ENCODE results near the gene USP47.
A peak's percentile ranks its signal among the peaks of the same experiment; 100 is the strongest.

The USP47 gene

GRCh38 chr11:11915625-11916024 lies 73.9 kb downstream of the USP47 start:
- TF ChIP-seq, protein P1, sequence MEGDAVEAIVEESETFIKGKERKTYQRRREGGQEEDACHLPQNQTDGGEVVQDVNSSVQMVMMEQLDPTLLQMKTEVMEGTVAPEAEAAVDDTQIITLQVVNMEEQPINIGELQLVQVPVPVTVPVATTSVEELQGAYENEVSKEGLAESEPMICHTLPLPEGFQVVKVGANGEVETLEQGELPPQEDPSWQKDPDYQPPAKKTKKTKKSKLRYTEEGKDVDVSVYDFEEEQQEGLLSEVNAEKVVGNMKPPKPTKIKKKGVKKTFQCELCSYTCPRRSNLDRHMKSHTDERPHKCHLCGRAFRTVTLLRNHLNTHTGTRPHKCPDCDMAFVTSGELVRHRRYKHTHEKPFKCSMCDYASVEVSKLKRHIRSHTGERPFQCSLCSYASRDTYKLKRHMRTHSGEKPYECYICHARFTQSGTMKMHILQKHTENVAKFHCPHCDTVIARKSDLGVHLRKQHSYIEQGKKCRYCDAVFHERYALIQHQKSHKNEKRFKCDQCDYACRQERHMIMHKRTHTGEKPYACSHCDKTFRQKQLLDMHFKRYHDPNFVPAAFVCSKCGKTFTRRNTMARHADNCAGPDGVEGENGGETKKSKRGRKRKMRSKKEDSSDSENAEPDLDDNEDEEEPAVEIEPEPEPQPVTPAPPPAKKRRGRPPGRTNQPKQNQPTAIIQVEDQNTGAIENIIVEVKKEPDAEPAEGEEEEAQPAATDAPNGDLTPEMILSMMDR (conservative IDR thresholded peaks at IDR 0.05), result no peak
- no peak overlapping the region for H3K27ac ChIP-seq

DNA sequence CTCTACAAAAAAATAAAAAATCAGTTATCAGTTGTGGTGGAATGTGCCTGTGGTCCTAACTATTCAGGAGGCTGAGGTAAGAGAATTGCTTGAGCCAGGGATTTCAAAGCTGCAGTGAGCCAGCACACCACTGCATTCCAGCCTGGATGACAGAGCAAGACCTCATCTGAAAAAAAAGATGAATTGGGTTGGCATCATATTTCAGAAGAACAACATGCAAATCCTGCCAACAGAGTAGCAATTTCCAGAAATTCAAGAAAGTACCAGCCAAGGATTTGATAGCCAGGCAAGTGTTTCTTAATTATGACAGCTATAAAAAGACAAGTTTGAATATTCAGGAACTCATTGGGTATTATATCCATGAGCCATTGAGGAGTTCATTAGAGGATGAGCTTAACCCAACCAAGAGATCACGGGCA lies 75.2 kb downstream of the USP47 start:
- TF ChIP-seq, protein P1 (conservative IDR thresholded peaks at IDR 0.05), result no peak
- H3K27ac ChIP-seq, result no peak overlapping the region

- H3K27ac ChIP-seq, result no peak overlapping the region
- TF ChIP-seq, protein P1 (conservative IDR thresholded peaks at IDR 0.05), result no peak
These were observed 82.1 kb downstream of the USP47 start for GRCh38 chr11:11923828-11924227.

DNA sequence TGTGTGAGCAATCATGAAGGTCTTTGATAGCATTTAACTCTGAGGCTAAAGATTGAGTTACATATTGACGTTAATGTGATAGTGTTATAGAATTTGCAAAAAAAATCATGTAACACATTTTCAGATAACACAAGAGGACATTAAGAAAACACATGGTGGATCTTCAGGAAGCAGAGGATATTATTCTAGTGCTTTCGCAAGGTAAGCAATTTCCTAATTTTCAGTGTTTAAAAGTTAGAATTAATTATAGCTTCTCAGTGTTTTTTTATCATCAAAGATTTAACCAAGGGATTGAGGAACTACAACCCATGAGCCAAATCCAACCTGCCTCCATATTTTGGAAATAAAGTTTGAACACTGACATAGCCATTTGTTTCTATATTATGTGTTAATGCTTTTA lies 88.1 kb downstream of the USP47 start:
- TF ChIP-seq, protein P1 (conservative IDR thresholded peaks at IDR 0.05), result no peak

DNA sequence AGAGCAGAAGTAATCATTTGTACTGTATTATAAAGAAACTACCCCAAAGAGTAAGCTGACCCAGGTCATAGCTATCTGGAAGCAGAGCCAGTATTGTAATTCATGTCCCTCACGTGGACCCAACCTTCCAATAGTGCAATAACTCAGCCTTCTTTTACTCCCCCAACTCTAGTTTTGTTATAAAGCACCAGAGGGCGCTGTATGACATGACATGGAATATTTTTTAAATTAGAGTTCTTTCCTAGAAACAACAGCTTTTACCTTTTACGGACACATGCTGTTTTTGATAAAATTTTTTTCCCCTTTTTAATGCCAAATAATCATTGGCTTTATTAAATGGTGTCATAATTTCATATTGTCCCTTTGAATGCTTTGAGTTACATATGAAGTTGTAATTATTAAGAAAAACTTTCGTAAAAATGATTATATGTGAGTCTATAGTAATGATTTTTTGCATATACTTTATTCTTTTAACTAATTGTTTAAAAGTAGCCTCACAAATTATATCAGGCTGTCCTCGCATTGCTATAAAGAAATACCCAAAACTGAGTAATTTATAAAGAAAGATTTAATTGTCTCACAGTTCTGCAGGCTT lies 89.8 kb downstream of the USP47 start:
- H3K27ac ChIP-seq, result no peak overlapping the region
- TF ChIP-seq, protein P1 (conservative IDR thresholded peaks at IDR 0.05), result peak; percentile 71

More for the DNA sequence above, 88.1 kb downstream of the USP47 start:
- no peak overlapping the region for H3K27ac ChIP-seq

DNA sequence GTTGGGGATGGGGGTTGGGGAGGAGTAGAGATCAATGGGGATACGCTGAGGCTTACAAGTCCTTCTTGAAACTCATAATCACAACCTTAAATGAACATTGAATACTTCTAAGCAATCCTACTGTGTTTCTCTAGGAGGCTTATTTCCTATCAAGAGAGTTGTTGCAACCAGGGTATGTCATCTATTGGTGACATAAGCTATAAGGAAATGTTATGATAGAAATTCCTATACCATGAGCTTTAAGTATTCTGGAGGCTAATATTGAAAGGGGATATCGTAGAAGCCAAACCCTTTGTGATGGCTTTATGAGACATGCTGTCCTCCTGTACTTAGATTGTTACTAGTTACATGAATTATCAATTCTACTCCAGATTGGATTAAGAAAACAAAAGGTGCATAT lies 93.8 kb downstream of the USP47 start:
- H3K27ac ChIP-seq, result no peak overlapping the region
- TF ChIP-seq, protein P1 (conservative IDR thresholded peaks at IDR 0.05), result no peak

- TF ChIP-seq, protein P1 (conservative IDR thresholded peaks at IDR 0.05), result no peak
- no peak overlapping the region for H3K27ac ChIP-seq
These were observed 95.7 kb downstream of the USP47 start for GRCh38 chr11:11937433-11937832.
